GM12874 (cell line): ENCODE data around the gene SEC16A.

Source experiments
- TF ChIP-seq, protein P1 (sequence below): IDR thresholded peaks from 2 replicates; pipeline ENCODE4 v1.5.1; 2011; ENCODE audit warnings: low read depth, mild to moderate bottlenecking, control low read depth, low read length, moderate library complexity; ENCODE audit not compliant: insufficient read depth

SEC16A gene

DNA sequence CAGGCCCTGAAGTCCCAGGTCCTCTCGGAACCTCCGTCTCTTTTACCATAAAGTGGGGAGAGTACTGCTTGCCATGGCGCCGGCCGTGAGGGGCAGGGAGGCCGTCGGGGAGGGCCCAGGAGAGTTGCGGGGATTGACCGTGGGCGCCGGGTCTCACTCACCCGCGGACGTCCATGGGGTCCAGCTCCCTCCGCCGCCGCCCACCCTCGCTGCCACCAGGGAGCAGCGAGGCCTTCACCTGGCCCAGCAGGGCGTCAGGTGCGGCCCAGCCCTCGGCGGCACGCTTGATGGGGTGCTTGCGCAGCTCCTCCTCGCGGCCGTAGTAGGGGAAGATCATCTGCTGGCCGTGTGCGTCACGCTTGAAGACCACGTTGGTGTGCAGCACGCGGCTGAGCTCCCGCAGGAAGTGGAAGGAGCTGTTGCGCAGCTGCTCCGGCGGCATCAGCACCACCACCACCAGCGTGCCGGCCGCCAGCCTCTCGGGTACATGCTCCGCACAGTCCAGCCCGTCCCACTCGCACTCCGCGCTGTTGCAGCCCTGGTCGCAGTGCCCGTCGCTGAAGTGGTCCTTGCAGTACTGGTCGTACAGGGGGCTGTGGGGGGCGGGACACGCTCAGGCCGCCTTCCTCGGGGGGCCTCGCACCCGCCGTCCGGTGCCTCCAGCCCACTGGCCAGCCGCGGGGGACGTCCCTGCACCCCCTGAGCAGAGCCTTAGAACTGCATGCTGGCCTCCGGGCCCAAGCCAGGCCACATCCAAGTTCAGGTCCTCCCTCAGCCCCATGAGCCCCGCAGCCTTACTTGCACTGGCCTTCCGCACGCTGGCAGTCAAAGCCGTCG is 21.9 kb upstream of the SEC16A start:
- TF ChIP-seq, protein P1, sequence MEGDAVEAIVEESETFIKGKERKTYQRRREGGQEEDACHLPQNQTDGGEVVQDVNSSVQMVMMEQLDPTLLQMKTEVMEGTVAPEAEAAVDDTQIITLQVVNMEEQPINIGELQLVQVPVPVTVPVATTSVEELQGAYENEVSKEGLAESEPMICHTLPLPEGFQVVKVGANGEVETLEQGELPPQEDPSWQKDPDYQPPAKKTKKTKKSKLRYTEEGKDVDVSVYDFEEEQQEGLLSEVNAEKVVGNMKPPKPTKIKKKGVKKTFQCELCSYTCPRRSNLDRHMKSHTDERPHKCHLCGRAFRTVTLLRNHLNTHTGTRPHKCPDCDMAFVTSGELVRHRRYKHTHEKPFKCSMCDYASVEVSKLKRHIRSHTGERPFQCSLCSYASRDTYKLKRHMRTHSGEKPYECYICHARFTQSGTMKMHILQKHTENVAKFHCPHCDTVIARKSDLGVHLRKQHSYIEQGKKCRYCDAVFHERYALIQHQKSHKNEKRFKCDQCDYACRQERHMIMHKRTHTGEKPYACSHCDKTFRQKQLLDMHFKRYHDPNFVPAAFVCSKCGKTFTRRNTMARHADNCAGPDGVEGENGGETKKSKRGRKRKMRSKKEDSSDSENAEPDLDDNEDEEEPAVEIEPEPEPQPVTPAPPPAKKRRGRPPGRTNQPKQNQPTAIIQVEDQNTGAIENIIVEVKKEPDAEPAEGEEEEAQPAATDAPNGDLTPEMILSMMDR: no peak

DNA sequence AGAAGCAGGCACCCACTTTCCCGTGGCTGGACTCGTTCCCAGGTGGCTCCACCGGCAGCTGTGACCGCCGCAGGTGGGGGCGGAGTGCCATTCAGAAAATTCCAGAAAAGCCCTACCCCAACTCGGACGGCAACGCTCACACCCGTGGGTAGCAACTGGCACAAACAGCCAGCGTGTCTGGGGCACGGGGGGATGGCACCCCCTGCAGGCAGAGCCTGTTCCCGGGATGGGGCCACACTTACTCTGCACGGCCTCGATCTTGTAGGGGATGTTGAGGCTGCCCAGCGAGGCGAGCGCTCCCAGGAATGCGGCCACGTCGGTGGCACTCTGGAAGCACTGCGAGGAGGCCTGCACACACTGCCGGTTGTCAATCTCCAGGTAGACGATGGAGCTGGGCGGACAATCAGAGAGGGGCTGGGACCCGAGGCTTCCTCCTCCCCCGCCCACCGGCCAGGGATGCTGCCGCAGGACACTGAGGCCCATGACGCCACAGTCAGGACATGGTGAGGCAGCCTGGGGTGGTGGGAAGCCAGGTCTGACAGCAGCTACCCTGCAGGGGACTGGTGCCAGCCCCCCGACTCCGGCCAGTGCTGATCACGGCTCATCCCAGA is 20.2 kb upstream of the SEC16A start:
- TF ChIP-seq, protein P1: no peak

DNA sequence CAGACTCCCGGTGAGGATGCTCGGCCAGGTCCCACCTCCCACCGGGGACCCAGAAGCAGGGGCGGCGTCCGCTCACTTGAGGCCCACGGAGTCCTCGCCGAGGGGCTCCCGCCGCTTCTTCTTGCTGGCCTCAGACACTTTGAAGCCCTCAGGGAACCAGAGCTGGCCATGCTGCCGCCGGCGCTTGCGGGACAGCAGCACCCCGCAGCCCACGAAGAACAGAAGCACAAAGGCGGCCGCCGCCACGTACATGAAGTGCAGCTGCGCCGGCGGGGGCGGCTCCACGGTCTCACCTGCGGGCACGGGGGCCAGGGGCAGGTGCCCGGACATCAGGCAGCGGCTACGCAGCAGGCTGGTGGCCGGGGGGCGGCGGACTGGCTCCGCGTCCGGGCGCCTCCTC is 19.4 kb upstream of the SEC16A start:
- TF ChIP-seq, protein P1: no peak

DNA sequence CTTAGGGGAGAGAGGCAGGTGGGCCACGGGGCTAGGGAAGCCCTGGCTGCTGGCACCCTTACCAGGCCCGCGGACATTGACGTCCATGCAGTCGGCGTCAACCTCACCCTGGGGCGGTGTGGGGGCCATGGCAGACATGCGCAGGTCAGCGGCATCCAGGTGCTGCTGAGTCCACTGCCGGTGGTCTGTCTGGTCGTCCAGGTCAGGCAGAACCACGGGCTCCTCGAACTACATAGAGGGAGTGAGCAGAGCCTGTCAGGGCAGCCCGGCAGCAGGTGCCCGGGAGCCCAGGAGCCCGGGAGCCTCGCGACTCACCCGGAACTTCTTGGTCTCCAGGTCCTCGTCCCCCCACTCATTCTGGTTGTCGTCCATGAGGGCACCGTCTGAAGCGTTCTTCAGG is 18.8 kb upstream of the SEC16A start:
- TF ChIP-seq, protein P1: no peak

DNA sequence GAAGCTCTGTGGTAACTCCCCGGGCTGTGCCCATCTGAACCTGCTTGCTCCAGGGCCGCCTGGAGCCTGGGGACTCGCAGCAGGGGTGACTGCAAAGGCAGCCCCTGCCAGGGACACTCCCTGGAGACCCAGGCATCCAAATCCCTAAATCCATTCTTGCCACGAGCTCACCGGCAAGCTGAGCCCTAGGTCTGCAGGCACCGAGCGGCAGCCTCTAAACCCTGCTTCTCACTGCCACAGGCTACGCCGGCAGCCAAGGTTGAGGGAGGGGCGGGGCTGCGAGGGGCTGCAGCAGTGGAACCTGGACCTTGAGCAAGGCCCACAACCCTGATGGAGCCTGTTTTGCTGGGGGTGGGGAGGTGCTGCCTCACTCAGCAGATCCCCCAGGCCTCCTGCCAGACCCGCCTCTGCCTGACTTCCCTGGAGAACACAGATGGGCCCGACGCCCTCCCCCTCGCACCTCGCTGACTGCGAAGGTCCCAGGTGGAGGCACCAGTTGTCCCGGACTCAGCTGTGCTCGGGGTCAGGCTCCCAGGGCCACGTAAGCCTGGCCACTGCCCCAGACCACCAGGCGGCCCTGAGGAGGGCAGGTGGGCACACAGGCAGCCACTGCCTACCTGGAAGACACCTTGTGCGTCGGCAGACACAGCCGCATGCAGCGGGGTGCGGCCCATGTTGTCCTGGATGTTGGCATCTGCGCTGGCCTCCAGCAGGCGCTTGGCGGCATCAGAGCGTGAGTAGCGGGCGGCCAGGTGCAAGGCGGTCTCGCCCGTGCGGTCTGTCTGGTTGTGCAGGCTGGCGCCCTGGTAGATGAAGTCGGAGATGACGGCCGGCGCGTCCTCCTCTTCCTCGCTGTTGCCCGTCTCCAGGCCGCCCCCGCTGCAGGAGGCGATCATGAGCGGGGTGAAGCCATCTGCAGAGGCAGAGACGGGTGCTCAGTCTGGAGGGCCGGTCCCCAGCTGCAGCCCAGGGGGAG is 17.4 kb upstream of the SEC16A start:
- TF ChIP-seq, protein P1: no peak

DNA sequence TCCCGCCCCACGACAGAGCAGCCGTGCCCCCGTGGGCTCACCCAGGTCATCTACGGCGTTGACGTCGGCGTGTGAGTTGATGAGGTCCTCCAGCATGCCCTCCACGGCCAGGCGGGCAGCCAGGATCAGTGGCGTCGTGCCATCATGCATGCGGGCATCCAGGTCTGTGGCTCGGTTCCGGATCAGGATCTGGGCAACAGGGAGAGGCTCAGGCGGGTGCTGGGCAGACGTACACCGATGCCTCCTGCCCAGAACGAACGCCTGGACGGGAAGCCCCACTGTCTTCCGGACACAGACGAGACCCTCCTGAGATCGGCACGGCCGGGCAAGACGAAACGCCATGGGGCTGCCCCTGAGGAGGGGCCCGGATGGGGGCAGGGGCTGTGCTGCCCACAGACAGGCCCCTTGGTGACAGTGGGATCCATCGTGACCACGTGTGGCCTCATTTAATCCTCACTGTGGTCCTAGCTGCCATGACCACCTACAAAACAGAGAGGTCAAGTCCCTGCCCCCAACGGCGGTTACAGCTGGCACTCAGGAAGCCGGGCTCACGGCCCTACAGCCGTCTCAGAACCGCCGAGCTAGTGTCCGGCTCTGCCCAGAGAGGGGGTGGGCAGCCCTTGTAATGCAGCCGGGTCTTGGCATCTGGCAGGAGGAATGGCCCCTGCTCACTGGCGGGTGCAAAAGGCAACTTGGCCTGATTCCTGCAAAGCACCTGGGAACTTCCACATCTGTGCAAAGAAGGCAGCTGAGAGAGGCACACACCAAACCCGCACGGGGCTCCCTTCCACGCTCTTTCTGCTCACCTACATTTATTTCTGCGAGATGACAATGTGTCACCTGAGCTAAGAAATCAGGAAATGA is 16.5 kb upstream of the SEC16A start:
- TF ChIP-seq, protein P1: no peak
